Heart right ventricle (tissue), 16 donors: ENCODE measurements around the gene C16orf90. TPM values are rescaled to one million over a fixed set of nuclear protein-coding genes. Genes with fewer than 3 reads are reported as not detected.

ENCODE experiments used
- ATAC-seq, 8 donors: fragments of 200-7000 bp; cut with Tn5 transposase; one replicate each; pipeline ENCODE4 v1.9.1; 2020; ENCODE audit warnings: mild to moderate bottlenecking in 8 of 8, moderate library complexity in 8 of 8, moderate number of reproducible peaks in 1 of 8
- DNase-seq, 2 donors: peaks; one replicate each; pipeline ENCODE4 v3.0.0-alpha.2; 2020
- H3K27ac ChIP-seq, 10 donors: fragments of 200-600 bp; sonication (generic) in 2 of 10; one replicate each; pipeline versions ENCODE4 v1.5.0 to v1.8.0; 2020 to 2022; ENCODE audit warnings: mild to moderate bottlenecking in 3 of 10
- H3K27me3 ChIP-seq, 7 donors: fragments of 200-600 bp; one replicate each; pipeline ENCODE4 v1.8.0; 2021 to 2022; ENCODE audit warnings: mild to moderate bottlenecking in 2 of 7
- H3K36me3 ChIP-seq, 9 donors: fragments of 200-600 bp; sonication (generic) in 1 of 9; one replicate each; pipeline versions ENCODE4 v1.5.0 to v1.8.0; 2020 to 2022; ENCODE audit warnings: mild to moderate bottlenecking in 2 of 9
- H3K4me1 ChIP-seq, 9 donors: fragments of 200-600 bp; sonication (generic) in 1 of 9; one replicate each; pipeline versions ENCODE4 v1.5.0 to v1.8.0; 2020 to 2022; ENCODE audit warnings: mild to moderate bottlenecking in 4 of 9
- H3K4me3 ChIP-seq, 10 donors: fragments of 200-600 bp; sonication (generic) in 2 of 10; one replicate each; pipeline versions ENCODE4 v1.5.0 to v1.8.0; 2020 to 2022; ENCODE audit warnings: mild to moderate bottlenecking in 7 of 10, moderate library complexity in 2 of 10
- H3K9me3 ChIP-seq, 11 donors: fragments of 200-600 bp in 10 of 11; sonication (generic) in 2 of 11; one replicate each; pipeline versions ENCODE4 v1.5.0 to v1.8.0; 2013 to 2022; ENCODE audit warnings: mild to moderate bottlenecking in 2 of 11, control low read depth in 1 of 11, moderate library complexity in 1 of 11
- CTCF ChIP-seq, 9 donors: fragments of 200-600 bp; sonication (generic) in 2 of 9; IDR thresholded peaks; one replicate each; pipeline versions ENCODE4 v1.5.0 to v1.8.0; 2021 to 2022; ENCODE audit warnings: antibody characterized with exemption in 9 of 9, mild to moderate bottlenecking in 5 of 9, moderate library complexity in 1 of 9
- WGBS, 2 donors: extraction: QIAGEN DNeasy Blood & Tissue Kit; methylation state at CpG; one replicate each; pipeline ENCODE4 v1.1.7; 2013; ENCODE audit warnings: inconsistent platforms in 1 of 2; 5-methylcytosine and 5-hydroxymethylcytosine counted together
- intact Hi-C, 10 donors: fragments of 100-400 bp; cut with DNase I; formaldehyde crosslinking; loops; one replicate each; pipeline versions ENCODE4 v1.11.1 to v1.14.2; 2022
- polyA plus RNA-seq, 2 donors: library from polyadenylated mRNA; stranded (reverse); fragments of 200-250 nt; gene quantifications; one replicate each; pipeline ENCODE4 v1.2.3, GENCODE V29; 2013
- total RNA-seq, 10 donors: library from RNA; stranded (reverse); fragmentation: NEBNext Ultra II Directional in 3 of 10; extraction: Animal tissue kit (Norgen Biotek cat#: 25700) in 3 of 10; gene quantifications; one replicate each; pipeline versions ENCODE4 v1.2.1 to v1.2.4, GENCODE V29; 2021 to 2023
- donor health status: Arrhythmogenic right ventricular cardiomyopathy.
- donor health status: ischemic (EF 13 %, LVEDD 7.1; RV severe dilation, severe dysfunction).
- donor health status: healthy with polysubstance abuse.
- donor health status: DM: no; HTN: yes; CAD: no.
- donor health status: DM: no; HTN: no; CAD: no.
- donor health status: ischemic (EF 25% LVEDD 6.9; RV normal size, moderate dysfunction).
- donor health status: ischemic (EF 25% LVEDD 5.7; RV mildly dilated, moderate dysfunction).
- donor health status: healthy.
- donor health status: DM: yes; HTN: yes; CAD: no.
- donor health status: Ischemic cardiomyopathy.
- donor health status: ischemic (EF 35%, LVEDD 5.7; RV mildly dilated, moderate dysfunction).
- donor health status: nonischemic (EF 11% LVEDD 7.7; RV severe dilation, severe dysfunction).
- donor health status: DM: yes; HTN: yes; CAD: no.
- donor health status: PGD.
- donor health status: ischemic (EF 29% LVEDD 5.4; RV normal size, mild dysfunction).
- donor health status: nonischemic (EF 23%, LVEDD 6.1; RV moderate dilation, normal function).

The C16orf90 gene
- total and polyA plus RNA-seq, 12 donors: not detected

- no peak for TF ChIP-seq CTCF (IDR thresholded peaks at IDR 0.05)
- 76 to 81% methylated on average over 24 of the region's 24 CpGs for WGBS, 2 donors
- intact Hi-C loops: no loop called here
- H3K27ac ChIP-seq: peak overlapping the region in 2 of 10 donors; percentile 15 to 36
- ATAC-seq (peak in 7 of 8 donors; percentile 8 to 46 (median 26)), DNase-seq (no peak)
- H3K27me3 ChIP-seq: no peaks in the 10 kb centered on the region
- H3K36me3 ChIP-seq: peaks cover 0 to 66% (median 43%) of the 10 kb centered on the region in 9 donors
- H3K9me3 ChIP-seq: no peaks in the 10 kb centered on the region
- no peak overlapping the region for H3K4me3 ChIP-seq
- peaks cover 0 to 22% (median 10%) of the 10 kb centered on the region in 9 donors for H3K4me1 ChIP-seq
Measured at GRCh38 chr16:3486506-3487215, 8.6 kb downstream of the C16orf90 start.

- Histone ChIP-seq H3K4me3 (no peak overlapping the region), H3K27me3 (no peaks in the 10 kb centered on the region), H3K36me3 (peaks cover 0 to 73% (median 43%) of the 10 kb centered on the region in 9 donors), H3K27ac (peak overlapping the region in 1 of 10 donors; percentile 36), H3K4me1 (peaks cover 0 to 19% (median 7%) of the 10 kb centered on the region in 9 donors), H3K9me3 (no peaks in the 10 kb centered on the region)
- ATAC-seq (peak in 1 of 8 donors; percentile 11), DNase-seq (no peak)
- intact Hi-C loops: no loop called here
- TF ChIP-seq CTCF (IDR thresholded peaks at IDR 0.05): no peak
- WGBS, 2 donors: 88 to 90% methylated on average over 20 of the region's 20 CpGs
Measured at GRCh38 chr16:3485821-3486505, 9.3 kb downstream of the C16orf90 start.

- Histone ChIP-seq H3K9me3 (no peaks in the 10 kb centered on the region), H3K4me3 (no peak overlapping the region), H3K27me3 (no peaks in the 10 kb centered on the region), H3K36me3 (peaks cover 0 to 80% (median 43%) of the 10 kb centered on the region in 9 donors), H3K4me1 (peaks cover 0 to 18% (median 7%) of the 10 kb centered on the region in 9 donors), H3K27ac (no peak overlapping the region)
- intact Hi-C loops: no loop called here
- 87 to 90% methylated on average over 15 of the region's 15 CpGs for WGBS, 2 donors
- no peak for ATAC-seq
- DNase-seq: no peak
- TF ChIP-seq CTCF (IDR thresholded peaks at IDR 0.05): no peak
Measured at GRCh38 chr16:3485097-3485745, 10.1 kb downstream of the C16orf90 start.

- Histone ChIP-seq H3K27me3 (no peaks in the 10 kb centered on the region), H3K36me3 (peaks cover 0 to 86% (median 47%) of the 10 kb centered on the region in 9 donors), H3K27ac (no peak overlapping the region), H3K4me1 (peaks cover 0 to 18% (median 7%) of the 10 kb centered on the region in 9 donors), H3K9me3 (no peaks in the 10 kb centered on the region), H3K4me3 (no peak overlapping the region)
- intact Hi-C loops: no loop called here
- DNase-seq (no peak), ATAC-seq (peak in 1 of 8 donors; percentile 15)
- WGBS, 2 donors: 88 to 90% methylated on average over 30 of the region's 30 CpGs
- no peak for TF ChIP-seq CTCF (IDR thresholded peaks at IDR 0.05)
Measured at GRCh38 chr16:3484318-3485096, 10.8 kb downstream of the C16orf90 start.
